ENCODE data around the gene IFIH1.

Gene IFIH1

GRCh38 chr2:162226836-162227235 is 91.6 kb downstream of the IFIH1 start:
- no peak overlapping the region for H3K4me3 ChIP-seq (ENCODE audit: low read length)
- DNase-seq (ENCODE audit: low read depth) = peak; percentile 23
- no peak for TF ChIP-seq CTCF (conservative IDR thresholded peaks at IDR 0.05; ENCODE audit: low read length)

GRCh38 chr2:162221064-162221463 is 97.4 kb downstream of the IFIH1 start:
- DNase-seq (ENCODE audit: low read depth) = peak; percentile 41
- TF ChIP-seq CTCF (conservative IDR thresholded peaks at IDR 0.05; ENCODE audit: low read length) = peak; percentile 81
- H3K4me3 ChIP-seq (ENCODE audit: low read length) = no peak overlapping the region

GRCh38 chr2:162220368-162220767 is 98.1 kb downstream of the IFIH1 start:
- DNase-seq (ENCODE audit: low read depth) = no peak
- TF ChIP-seq CTCF (conservative IDR thresholded peaks at IDR 0.05; ENCODE audit: low read length) = no peak
- H3K4me3 ChIP-seq (ENCODE audit: low read length) = no peak overlapping the region

- no peak overlapping the region for H3K4me3 ChIP-seq (ENCODE audit: low read length)
- no peak for TF ChIP-seq CTCF (conservative IDR thresholded peaks at IDR 0.05; ENCODE audit: low read length)
- DNase-seq (ENCODE audit: low read depth) = no peak
These were observed 99.1 kb downstream of the IFIH1 start for GRCh38 chr2:162219426-162219825.

GRCh38 chr2:162217598-162217997 is 100.9 kb downstream of the IFIH1 start:
- DNase-seq (ENCODE audit: low read depth) = peak; percentile 81
- TF ChIP-seq CTCF (conservative IDR thresholded peaks at IDR 0.05; ENCODE audit: low read length) = no peak
- H3K4me3 ChIP-seq (ENCODE audit: low read length) = no peak overlapping the region

All from AG10803 (cell line).